ENCODE data around the gene L3MBTL4.
"Not testable (repeated sequence)": the region's sequence is repeated elsewhere in the genome, so short reads cannot be mapped to it uniquely, and the experiment has no call there.

Gene L3MBTL4

DNA sequence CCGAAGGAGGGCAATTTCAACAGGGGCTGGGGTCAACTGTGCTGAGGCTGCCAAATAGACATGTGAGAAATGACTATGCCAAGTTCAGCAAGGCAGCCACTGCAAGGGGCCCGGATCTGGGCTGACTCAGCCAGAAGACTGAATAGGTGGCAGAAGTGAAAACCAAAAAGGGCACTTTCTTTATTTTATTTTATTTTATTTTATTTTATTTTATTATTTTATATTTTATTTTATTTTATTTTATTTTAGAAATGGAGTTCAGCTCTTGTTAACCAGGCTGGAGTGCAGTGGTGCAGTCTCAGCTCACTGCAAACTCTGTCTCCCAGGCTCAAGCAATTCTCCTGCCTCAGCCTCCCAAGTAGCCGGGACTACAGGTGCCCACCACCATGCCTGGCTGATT is 228.9 kb downstream of the L3MBTL4 start:
- DNase-seq (ENCODE audit: low spot score): not testable (repeated sequence)

DNA sequence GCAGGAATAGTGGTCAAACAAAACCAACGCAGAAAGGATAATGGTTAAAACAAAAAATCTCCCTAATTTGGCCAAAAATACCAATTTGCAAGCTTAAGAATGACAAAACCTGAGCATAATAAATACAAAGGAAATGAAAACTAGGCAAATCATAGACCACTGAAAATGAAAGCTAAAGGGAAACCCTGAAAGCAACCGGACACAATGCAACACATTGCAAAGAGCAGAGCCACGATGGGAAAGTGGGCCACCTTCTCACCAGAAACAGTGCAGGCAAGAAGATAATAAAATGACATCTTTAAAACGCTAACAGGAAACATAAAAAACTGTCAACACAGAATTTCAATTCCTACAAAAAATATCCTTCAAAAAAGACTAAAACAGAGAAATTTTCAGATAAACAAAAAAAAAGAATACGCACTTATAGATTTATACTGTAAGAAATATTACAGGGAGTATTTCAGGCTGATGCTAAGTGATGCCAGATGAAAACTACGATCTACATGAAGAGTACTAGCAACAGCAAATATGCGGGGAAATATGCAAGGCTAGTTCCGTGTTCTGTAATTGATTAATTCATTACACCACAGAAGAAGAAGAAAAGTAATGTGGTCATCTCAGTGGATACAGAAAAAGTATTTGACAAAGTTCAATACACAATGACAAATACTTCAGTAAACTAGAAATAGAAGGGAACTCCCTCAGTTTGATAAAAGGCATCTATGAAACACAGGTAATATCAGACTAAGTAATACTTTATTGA is 239.5 kb downstream of the L3MBTL4 start:
- no peak for DNase-seq (ENCODE audit: low spot score)

DNA sequence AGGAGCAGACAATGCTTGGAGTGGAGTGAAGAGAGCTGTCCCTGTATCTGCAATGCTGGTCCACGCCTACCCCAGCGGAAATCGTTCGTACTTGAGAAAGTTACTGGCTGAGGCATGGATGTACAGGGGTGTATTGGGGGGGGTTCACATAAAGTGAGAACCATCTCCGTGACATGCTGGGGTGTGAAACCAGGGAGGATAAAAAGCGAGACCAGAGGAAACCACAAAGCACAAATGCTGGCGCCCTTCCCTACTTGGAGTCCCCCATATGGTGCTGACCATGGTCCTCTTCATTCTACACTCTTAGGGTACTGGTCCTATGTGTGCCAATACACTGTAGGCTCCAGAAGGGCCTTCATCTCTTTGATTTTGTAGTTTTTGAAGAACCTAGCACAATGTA is 244.1 kb downstream of the L3MBTL4 start:
- no peak for DNase-seq (ENCODE audit: low spot score)

DNA sequence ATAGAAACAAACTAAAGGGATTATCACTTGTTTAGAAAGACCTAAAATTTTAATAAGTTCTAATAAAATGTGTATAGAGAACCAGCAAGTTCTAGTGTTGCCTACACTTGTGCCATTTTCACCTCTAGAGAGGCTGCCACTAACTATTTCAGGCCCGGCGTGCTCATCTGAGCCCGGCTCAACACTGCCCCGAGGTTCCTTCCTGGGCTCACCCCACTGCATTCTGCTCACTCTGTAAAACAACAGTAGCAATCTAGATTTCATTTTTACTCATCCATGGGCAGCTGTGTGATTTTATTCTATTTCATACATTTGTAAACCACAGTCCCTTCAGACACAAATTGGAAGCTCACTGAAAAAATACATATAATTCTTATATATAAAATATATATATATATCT is 253.2 kb downstream of the L3MBTL4 start:
- no peak for DNase-seq (ENCODE audit: low spot score)

DNA sequence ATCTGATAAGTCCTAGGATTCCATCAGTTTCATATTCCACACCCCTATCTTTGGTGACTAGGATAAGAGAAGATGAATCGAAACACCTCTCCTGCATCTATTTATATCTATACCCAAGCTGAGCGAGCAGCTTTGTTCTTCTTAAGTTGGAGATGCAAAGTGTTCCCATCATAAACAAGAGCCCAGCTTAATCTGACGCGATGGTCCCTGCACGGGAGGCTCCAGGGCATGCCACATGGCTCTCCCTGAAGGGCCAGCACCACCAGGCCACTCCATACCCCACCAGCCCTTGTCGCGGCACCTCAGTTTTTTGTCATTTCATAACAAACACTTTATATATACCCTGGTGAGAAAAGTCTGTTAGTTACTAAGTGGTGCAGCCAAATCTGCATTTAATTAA is 255.3 kb downstream of the L3MBTL4 start:
- DNase-seq (ENCODE audit: low spot score): no peak

DNA sequence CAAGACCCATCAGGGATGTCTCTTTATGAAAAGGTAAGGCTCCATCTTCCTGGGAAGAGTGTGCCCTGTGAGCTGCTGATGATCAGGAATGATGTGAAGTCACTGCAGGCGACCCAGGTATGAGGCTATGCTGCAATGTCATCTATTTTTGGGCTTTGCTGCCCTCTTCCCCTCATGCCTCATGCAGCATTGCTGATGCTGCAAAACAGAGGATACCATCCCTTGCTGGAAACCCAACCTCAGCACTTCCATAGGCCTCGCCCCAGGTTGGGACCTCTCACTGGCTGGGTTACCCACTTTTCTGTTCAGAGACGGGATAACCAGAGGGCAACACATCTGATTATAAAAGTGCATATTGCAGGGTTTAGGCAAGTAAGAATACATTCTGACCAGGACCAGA is 255.8 kb downstream of the L3MBTL4 start:
- DNase-seq (ENCODE audit: low spot score): no peak

DNA sequence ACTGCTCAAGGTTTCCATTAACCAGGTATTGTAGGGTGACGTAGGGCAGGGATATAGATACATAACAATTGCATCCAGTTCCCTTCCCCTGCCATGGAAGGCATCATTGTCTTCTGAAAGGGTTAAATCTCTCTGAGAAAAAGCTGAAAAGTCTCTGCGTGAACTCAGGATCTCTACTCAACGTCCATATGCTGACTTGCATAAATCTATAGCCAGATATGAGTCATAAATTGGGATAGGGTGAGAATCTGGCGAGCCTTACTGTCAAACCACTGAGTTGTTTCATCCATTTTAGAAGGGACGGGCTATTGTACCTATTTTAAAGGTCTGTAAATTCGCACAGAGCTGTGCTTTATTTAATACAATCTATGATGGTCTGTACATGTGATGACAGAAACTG is 258.3 kb downstream of the L3MBTL4 start:
- DNase-seq (ENCODE audit: low spot score): no peak

DNA sequence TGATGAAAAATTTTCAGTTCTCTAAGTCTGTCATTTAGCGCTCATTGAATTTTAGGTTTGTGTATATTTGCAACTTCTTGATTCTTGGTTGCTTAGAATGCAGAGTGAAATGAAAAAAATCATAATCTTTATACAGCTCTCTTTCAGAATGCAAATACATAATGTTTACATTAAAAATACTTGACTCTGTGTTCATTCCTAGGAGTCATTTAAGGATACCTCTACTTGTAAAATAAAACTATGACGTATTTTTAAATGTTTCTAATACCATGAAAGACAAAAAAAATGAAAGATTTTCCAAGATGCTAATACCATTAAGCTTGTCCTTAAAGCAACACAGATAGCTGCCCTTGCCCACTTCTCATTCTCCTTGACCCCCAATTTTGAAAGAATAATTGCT is 259.0 kb downstream of the L3MBTL4 start:
- no peak for DNase-seq (ENCODE audit: low spot score)

DNA sequence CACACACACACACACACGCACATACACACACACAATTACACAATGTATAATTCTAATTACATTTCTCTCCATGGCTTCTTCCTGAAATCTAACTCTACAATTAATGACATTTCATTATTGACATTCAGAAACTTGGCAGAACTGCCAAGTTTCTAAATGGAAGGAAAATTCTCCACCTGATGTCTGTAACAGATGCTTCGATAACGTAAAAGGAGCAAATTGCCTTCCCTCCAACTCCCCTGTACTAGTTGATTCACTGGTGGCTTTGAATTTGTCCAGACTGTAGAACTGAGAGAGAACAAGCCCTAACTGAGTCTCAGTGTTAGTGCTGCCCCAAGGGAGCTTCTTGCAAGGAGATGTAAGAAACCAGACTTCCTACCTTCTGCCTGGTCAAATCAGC is 264.3 kb downstream of the L3MBTL4 start:
- DNase-seq (ENCODE audit: low spot score): no peak

DNA sequence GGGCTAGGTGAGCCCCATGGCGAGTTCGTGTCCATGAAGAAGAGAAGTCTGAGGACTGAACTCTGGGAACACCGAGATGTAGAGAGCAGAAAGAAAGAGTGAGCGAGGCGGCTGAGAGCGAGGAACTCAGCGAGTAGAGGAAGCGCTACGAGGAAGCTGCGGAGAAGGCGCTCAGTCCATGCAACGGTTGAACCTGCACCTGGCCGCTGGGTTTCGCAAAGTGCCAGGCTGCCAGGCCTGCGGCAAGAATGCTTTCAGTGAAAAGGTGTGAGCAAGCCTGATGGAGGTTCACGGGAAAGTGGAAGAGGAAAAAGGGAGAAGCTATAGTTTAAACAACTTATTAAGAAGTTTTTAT is 268.4 kb downstream of the L3MBTL4 start:
- DNase-seq (ENCODE audit: low spot score): no peak

DNA sequence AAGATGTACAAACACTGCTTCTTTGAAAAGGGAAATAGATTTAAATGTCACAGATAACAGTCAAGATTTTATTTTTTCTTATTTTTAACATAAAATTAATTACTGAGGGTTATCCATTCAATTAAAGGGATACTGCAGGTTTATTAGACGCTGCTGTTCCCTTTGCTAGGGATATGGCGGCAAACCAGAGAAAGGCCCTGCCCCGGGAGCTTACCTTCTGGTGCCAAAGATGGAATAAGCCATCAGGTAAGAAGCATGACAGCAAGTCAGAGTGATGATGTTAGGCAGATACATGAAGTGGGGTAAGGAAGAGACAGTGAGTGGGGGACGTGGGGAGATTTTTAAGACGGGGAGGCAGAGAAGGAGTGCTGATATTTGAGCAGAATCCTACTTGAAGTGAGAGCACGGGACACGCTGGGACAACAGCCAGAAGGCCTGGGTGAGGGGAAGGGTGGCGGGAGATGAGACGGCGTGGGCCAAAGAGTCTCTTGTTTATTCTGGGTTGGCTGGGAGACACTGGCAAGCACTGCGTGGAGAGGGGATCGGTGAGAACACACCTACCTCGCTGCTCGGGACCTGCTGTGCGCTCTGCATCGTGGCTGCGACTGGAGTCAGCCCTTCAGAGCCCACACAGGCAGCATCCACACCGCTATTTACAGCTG is 268.9 kb downstream of the L3MBTL4 start:
- no peak for DNase-seq (ENCODE audit: low spot score)

DNA sequence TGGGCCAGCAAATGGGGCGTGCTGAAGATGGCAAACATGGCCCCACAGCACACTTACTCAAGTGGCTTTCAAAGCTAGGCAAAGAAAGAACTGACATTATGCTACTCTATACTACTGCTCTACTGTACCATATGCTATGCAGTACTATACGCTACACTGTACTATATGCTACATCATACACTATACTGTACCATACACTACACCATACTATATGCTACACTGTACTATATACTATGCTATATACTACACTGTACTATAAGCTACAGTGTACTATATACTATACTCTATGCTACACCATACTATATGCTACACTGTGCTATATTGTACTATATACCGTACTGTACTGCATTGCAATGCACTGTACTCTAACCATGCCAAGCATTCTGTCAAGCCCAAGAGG is 275.7 kb downstream of the L3MBTL4 start:
- no peak for DNase-seq (ENCODE audit: low spot score)

DNA sequence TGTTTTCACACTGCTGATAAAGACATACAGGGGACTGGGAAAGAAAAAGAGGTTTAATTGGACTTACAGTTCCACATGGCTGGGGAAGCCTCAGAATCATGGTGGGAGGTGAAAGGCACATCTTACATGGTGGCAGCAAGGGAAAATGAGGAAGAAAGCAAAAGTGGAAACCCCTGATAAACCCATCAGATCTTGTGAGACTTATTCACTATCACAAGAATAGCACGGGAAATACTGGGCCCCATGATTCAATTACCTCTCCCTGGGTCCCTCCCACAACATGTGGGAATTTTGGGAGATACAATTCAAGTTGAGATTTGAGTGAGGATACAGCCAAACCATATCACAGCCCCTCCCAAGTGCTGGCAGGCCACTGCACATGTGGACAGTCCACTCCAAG is 278.8 kb downstream of the L3MBTL4 start:
- DNase-seq (ENCODE audit: low spot score): not testable (repeated sequence)

DNA sequence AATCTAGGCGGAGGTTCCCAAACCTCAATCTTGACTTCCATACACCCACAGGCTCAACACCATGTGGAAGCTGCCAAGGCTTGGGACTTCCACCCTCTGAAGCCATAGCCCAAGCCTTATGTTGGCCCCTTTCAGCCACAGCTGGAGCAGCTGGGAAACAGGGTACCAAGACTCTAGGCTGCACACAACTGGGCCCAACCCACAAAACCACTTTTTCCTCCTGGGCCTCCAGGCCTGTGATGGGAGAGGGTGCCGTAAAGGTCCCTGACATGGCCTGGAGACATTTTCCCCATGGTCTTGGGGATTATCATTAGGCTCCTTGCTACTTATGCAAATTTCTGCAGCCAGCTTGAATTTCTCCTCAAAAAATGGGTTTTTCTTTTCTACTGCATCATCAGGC is 279.7 kb downstream of the L3MBTL4 start:
- not testable (repeated sequence) for DNase-seq (ENCODE audit: low spot score)

DNA sequence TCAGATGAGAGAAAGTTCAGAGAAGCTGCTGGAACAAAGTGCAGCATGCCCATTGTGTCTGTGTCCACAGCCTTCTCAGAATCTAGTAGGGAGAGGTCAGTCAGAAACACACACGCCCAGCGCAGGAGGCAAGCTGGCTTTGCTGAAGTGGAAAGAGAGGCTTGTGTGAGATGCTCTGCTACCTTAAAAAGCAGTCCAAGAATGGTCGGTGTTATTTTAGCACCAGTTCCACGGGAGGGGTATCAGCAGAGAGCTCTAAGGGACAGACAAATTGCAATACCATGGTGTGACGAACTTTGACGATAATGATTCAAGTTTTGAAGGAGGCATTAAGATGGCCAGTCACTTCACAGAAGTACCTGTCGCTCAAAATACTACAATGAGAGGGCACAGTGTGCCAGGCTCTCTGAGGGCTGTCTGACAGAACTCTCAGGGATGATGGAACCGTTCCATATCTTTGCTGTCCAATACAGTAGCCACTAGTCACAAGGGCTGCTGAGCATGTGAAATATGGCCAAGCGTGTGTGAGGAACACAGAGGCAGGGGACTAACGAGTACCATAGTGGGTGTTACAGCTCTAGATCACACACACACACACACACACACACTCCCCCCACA is 281.9 kb downstream of the L3MBTL4 start:
- DNase-seq (ENCODE audit: low spot score): peak; percentile 11

DNA sequence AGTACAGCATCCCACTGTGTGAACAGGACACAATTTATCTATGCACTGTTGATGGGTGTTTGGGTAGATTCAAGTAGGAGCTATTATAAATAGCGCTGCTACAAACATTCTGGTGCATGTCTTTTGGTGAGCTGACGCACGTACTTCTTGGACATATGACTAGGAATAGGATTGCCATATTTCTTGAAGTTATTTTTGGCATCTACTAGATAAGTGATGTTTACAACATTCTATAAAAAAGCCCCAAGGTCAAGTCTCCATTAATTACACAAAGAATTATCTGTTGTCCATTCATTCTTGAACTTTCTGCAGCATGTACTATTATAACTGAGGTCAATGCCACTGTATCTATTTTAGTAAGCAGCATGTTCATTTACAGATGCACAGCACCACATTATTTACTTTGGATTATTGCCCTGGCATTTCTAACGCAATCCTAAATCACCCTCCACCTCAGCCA is 293.9 kb downstream of the L3MBTL4 start:
- DNase-seq (ENCODE audit: low spot score): no peak

DNA sequence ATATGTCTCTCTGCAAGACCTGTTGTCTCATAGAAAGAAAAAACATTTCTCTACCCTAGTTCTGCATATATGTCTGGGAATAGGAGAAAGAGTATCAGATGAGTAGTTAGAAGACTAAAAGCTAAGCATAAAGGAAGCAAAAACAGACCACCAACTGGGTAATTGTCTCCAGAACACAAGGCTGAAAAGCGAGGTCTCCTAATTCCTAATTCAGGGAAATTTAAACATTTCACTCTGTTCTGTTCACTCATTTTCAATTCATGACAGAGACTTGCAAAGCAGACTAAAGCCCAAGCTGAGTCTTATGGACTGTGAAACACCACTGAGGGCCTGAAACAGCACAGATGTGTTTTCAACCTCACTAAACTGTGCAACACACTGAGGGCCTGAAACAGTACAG is 294.9 kb downstream of the L3MBTL4 start:
- DNase-seq (ENCODE audit: low spot score): no peak

DNA sequence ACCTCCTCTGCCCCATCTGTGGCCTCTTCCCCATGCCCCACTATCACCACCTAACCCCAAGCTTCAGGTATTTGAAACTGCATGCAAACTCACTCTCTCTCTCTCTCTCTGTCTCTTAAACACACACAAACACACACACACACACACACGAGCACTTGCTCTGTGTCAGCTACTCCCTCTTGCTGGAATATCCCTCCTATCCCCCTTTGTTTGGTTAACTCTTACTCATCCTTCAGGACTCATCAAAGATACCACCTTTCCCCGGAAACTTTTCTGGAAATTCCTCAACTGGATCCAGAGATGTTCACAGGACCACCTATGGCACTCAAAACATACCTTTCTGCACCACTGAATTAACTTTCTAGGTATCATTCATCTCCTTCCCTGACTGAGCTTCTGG is 296.6 kb downstream of the L3MBTL4 start:
- no peak for DNase-seq (ENCODE audit: low spot score)

DNA sequence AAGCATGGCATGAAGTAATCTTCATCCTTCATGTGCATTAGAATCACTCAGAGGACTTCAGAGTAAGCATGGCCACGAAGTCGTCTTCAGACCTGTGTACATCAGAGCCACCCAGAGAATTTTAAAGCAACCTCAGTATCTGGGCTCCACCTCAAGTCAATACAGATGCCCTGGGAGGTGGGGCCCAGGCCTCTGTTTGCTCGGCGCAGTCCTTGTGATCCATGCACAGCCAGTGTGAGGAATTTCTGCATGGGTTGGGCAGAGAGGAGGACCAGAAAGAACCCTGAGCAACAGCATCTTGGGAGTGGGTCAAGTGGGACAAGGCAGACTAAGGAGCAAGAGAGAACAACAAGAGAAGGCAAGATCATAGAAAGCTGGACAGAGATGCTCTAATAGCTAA is 299.0 kb downstream of the L3MBTL4 start:
- no peak for DNase-seq (ENCODE audit: low spot score)

DNA sequence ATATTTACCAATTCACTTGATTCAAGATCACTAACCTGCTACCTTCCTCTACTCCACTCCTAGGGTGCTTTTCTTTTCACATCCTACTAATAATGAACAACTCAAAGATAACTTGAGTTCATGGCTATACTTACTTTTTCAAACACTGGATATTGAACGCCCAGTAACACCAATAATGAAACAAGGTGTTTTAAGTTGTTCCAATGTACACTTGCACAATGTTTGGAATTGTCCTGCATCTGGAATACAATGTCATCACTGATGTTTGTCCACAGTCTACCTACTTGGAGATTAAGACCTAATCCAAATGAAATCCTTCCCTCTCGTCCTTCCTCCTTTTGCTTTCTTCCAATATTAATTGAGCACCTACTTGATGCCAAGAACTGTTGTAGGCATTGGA is 301.1 kb downstream of the L3MBTL4 start:
- DNase-seq (ENCODE audit: low spot score): no peak

DNA sequence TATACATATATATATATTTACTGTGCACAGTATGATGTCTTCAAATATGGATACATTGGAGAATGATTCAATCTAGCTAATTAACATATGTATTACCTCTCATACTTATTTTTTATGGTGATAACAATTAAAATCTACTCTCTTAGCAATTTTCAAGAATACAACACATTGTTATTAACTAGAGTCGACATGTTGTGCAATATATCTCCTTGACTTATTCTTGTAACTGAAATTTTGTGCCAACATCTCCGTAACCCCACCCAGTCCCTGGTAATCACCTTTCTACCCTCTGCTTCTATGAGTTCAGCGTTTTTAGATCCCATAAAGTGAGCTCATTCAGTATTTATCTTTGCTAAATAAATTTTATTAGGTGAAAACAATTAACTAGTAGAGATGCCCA is 303.0 kb downstream of the L3MBTL4 start:
- no peak for DNase-seq (ENCODE audit: low spot score)

DNA sequence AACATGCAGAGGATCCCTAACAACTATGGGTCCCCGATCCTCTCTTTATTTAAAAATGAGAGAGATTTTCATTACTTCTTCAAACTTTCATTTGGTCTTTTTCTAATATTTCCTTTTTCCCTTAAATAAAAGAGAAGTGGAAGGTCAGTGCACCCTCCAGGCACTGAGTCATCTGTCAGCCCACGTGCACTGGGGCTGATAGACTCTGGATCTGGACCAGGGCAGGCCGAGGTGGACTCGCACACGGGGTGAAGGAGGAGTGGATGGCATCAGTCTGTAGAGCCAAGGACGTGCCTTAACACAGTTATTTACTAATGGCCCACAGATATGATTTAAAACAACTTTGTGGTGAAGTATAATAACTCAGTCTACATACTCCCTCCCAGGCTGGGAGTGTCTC is 305.0 kb downstream of the L3MBTL4 start:
- DNase-seq (ENCODE audit: low spot score): no peak

DNA sequence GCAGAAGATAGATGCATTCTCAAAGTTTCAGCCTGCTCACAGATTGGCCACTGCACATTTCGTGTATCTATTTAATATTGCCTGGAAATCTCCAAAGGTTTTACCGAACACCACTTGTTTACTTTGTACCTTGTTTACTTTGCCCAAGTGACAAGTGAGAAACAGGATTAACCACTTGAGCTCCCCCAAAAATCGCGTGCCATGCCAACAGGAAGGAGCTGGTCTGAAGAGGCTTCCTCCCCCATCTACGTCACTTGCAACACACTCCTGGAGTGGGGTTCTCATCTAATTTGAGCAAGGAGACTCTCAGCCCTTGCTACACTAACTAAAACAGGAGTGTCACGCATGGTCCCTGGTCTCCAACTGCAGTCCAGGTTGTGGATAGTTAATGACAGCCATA is 306.9 kb downstream of the L3MBTL4 start:
- DNase-seq (ENCODE audit: low spot score): no peak
